Measurements from ENCODE around the gene CCNI2. TPM values are rescaled to one million over a fixed set of nuclear protein-coding genes. Genes with fewer than 3 reads are reported as not detected.

CCNI2 gene
- total RNA-seq, 1 experiment from 2014 or later: 1.7 TPM

DNA sequence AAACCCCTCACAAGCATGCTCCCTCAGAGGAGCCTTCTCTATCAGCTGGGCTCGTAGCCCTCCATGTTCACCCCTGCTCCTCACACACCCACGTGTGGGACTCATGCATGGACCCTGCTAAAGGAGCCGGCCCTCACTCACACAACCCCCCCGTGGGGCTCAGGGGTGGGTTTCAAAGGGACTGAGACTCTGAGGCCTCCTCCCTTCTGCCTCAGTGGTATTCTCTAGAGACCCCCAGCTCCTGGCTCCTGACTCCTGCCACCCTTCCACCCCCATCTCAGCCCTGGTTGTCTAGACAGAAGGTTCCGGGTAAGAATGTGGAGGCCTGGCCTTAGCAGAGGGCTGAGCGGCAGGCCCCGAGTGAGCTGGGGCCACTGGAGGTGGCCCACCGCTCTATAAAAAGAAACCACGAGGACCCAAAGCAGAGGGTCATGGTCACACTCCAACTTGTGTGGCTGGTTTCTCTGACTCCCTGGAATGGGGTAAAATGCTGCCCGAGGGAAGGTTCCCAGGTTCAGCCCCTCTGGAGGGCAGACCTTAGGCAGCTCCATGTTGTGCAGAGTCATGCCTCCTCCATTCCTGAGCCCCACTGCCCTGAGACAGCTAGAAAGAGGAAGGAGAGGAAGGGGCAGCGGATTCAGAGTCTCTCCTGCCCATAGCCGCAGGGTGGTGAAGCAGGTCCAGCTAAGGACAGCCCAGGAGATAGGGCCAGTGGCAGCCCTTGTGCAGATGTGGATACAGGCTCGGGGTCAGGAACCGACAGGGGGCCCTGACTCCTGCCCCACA is 19.0 kb downstream of the CCNI2 start:
- CTCF ChIA-PET: interaction anchor here (1.4 kb wide), 1 partner anchor 54 kb away, joined by 6 read pairs; no protein-coding TSS in a partner anchor
- TF ChIP-seq, protein P1, sequence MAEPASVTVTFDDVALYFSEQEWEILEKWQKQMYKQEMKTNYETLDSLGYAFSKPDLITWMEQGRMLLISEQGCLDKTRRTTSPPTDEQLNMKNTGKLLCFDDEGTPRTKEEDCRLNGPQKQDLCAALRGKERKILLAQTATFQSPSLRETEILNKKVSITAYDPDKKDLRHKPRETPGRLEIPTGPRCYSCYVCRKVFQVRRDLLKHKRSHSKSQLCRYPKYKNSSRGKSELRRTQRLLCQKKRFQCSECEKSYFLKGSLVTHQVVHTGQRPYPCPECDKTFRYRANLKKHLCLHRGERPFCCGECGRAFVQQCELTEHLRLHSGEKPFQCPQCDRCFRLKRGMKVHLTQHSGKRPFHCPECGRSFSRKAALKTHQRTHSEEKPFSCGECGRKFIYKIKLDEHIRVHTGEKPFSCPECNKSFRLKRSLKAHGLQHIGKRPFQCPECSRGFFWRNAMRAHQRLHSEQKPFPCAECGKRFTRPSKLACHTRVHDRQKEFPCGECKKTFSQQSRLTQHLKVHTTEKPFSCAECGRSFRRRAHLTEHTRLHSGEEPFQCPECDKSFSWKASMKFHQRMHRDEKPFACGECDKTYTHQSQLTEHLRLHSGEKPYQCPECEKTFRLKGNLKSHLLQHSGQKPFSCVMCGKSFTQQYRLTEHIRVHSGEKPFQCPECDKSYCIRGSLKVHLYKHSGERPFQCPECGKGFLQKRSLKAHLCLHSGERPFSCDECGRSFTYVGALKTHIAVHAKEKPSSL (CRISPR knock-in tag; conservative IDR thresholded peaks at IDR 0.05): no peak
- TF ChIP-seq TCF7 (CRISPR knock-in tag; IDR thresholded peaks at IDR 0.05; ENCODE audit: low read depth): no peak
- no peak for TF ChIP-seq ZNF423 (CRISPR knock-in tag; IDR thresholded peaks at IDR 0.05)
- TF ChIP-seq, protein P2, sequence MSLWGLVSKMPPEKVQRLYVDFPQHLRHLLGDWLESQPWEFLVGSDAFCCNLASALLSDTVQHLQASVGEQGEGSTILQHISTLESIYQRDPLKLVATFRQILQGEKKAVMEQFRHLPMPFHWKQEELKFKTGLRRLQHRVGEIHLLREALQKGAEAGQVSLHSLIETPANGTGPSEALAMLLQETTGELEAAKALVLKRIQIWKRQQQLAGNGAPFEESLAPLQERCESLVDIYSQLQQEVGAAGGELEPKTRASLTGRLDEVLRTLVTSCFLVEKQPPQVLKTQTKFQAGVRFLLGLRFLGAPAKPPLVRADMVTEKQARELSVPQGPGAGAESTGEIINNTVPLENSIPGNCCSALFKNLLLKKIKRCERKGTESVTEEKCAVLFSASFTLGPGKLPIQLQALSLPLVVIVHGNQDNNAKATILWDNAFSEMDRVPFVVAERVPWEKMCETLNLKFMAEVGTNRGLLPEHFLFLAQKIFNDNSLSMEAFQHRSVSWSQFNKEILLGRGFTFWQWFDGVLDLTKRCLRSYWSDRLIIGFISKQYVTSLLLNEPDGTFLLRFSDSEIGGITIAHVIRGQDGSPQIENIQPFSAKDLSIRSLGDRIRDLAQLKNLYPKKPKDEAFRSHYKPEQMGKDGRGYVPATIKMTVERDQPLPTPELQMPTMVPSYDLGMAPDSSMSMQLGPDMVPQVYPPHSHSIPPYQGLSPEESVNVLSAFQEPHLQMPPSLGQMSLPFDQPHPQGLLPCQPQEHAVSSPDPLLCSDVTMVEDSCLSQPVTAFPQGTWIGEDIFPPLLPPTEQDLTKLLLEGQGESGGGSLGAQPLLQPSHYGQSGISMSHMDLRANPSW (CRISPR knock-in tag; conservative IDR thresholded peaks at IDR 0.05; ENCODE audit: low read depth): no peak
- TF ChIP-seq TP53 (CRISPR knock-in tag; IDR thresholded peaks at IDR 0.05): no peak
- TF ChIP-seq, protein P3, sequence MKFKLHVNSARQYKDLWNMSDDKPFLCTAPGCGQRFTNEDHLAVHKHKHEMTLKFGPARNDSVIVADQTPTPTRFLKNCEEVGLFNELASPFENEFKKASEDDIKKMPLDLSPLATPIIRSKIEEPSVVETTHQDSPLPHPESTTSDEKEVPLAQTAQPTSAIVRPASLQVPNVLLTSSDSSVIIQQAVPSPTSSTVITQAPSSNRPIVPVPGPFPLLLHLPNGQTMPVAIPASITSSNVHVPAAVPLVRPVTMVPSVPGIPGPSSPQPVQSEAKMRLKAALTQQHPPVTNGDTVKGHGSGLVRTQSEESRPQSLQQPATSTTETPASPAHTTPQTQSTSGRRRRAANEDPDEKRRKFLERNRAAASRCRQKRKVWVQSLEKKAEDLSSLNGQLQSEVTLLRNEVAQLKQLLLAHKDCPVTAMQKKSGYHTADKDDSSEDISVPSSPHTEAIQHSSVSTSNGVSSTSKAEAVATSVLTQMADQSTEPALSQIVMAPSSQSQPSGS (CRISPR knock-in tag; IDR thresholded peaks at IDR 0.05; ENCODE audit: borderline replicate concordance, low read depth): no peak
- no peak for TF ChIP-seq FOXK1 (CRISPR knock-in tag; IDR thresholded peaks at IDR 0.05)
- TF ChIP-seq, protein P4, sequence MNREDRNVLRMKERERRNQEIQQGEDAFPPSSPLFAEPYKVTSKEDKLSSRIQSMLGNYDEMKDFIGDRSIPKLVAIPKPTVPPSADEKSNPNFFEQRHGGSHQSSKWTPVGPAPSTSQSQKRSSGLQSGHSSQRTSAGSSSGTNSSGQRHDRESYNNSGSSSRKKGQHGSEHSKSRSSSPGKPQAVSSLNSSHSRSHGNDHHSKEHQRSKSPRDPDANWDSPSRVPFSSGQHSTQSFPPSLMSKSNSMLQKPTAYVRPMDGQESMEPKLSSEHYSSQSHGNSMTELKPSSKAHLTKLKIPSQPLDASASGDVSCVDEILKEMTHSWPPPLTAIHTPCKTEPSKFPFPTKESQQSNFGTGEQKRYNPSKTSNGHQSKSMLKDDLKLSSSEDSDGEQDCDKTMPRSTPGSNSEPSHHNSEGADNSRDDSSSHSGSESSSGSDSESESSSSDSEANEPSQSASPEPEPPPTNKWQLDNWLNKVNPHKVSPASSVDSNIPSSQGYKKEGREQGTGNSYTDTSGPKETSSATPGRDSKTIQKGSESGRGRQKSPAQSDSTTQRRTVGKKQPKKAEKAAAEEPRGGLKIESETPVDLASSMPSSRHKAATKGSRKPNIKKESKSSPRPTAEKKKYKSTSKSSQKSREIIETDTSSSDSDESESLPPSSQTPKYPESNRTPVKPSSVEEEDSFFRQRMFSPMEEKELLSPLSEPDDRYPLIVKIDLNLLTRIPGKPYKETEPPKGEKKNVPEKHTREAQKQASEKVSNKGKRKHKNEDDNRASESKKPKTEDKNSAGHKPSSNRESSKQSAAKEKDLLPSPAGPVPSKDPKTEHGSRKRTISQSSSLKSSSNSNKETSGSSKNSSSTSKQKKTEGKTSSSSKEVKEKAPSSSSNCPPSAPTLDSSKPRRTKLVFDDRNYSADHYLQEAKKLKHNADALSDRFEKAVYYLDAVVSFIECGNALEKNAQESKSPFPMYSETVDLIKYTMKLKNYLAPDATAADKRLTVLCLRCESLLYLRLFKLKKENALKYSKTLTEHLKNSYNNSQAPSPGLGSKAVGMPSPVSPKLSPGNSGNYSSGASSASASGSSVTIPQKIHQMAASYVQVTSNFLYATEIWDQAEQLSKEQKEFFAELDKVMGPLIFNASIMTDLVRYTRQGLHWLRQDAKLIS (CRISPR knock-in tag; IDR thresholded peaks at IDR 0.05; ENCODE audit: borderline replicate concordance): no peak
- TF ChIP-seq TEAD1 (CRISPR knock-in tag; IDR thresholded peaks at IDR 0.05): no peak
- TF ChIP-seq JUN (CRISPR knock-in tag; IDR thresholded peaks at IDR 0.05): no peak
- TF ChIP-seq, protein P5, sequence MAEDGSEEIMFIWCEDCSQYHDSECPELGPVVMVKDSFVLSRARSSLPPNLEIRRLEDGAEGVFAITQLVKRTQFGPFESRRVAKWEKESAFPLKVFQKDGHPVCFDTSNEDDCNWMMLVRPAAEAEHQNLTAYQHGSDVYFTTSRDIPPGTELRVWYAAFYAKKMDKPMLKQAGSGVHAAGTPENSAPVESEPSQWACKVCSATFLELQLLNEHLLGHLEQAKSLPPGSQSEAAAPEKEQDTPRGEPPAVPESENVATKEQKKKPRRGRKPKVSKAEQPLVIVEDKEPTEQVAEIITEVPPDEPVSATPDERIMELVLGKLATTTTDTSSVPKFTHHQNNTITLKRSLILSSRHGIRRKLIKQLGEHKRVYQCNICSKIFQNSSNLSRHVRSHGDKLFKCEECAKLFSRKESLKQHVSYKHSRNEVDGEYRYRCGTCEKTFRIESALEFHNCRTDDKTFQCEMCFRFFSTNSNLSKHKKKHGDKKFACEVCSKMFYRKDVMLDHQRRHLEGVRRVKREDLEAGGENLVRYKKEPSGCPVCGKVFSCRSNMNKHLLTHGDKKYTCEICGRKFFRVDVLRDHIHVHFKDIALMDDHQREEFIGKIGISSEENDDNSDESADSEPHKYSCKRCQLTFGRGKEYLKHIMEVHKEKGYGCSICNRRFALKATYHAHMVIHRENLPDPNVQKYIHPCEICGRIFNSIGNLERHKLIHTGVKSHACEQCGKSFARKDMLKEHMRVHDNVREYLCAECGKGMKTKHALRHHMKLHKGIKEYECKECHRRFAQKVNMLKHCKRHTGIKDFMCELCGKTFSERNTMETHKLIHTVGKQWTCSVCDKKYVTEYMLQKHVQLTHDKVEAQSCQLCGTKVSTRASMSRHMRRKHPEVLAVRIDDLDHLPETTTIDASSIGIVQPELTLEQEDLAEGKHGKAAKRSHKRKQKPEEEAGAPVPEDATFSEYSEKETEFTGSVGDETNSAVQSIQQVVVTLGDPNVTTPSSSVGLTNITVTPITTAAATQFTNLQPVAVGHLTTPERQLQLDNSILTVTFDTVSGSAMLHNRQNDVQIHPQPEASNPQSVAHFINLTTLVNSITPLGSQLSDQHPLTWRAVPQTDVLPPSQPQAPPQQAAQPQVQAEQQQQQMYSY (CRISPR knock-in tag; IDR thresholded peaks at IDR 0.05): no peak
- TF ChIP-seq, protein P6, sequence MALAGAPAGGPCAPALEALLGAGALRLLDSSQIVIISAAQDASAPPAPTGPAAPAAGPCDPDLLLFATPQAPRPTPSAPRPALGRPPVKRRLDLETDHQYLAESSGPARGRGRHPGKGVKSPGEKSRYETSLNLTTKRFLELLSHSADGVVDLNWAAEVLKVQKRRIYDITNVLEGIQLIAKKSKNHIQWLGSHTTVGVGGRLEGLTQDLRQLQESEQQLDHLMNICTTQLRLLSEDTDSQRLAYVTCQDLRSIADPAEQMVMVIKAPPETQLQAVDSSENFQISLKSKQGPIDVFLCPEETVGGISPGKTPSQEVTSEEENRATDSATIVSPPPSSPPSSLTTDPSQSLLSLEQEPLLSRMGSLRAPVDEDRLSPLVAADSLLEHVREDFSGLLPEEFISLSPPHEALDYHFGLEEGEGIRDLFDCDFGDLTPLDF (CRISPR knock-in tag; IDR thresholded peaks at IDR 0.05): no peak
- 0 out of 2 replicates have a peak, but pooled peaks cover 2% of the 10 kb centered on the region for H3K36me3 Mint-ChIP-seq
- DNase-seq (ENCODE audit: low spot score) (no peak), ATAC-seq (no peak)
- POLR2A ChIA-PET: interaction anchor here (0.5 kb wide), 1 partner anchor 12 kb away, joined by 3 read pairs; no protein-coding TSS in a partner anchor
- H3K9me3 Mint-ChIP-seq: no peaks in the 10 kb centered on the region
- no peak overlapping the region for H3K4me3 Mint-ChIP-seq
- peaks cover 6% of the 10 kb centered on the region for H3K4me1 Mint-ChIP-seq
- H3K27ac Mint-ChIP-seq: no peak overlapping the region
- H3K27me3 Mint-ChIP-seq (ENCODE audit: low read depth): no peaks in the 10 kb centered on the region

All from WTC11 (cell line).